ENCODE data around the gene ATG9A.

ATG9A gene

DNA sequence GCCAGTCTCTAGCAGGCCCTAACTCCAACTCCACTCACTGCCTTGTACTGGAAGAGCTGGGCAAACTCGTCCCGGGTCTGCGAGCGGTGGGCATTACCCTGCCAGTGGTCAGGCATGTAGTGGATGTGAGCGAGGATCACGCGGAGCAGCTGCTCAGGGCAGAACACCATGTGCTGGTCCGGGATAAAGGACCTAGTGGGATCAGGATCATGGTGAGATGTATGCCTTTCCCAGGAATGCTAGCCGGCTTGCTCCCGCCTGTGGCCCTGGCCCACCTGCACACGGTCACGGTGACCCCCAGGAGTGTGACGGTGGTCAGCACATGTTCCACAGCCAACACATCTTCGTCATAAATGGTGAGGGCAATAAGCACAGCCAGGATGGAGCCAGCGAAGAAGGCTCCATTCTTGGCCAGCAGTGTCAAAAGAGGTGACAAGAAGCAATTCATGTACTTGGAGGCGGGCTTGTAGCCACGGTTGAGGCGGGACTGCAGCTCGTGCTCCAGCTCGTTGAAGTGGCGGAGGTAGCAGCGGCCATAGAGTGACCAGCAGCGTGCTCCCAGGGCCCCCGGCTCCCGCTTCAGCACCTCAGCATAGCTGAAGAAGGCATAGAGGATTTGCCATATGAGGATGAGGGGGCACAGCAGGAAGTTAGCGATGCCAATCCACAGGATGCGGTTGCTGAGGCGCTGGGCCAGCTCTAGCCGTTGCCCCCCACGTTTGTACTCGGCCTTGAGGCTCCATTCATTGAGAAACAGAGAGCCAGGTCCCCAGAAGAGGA lies 5.4 kb downstream of the ATG9A start:
- no peak for DNase-seq (ENCODE audit: low read depth in 2 of 3, low spot score in 1 of 3)

- no peak for DNase-seq (ENCODE audit: low read depth in 2 of 3, low spot score in 1 of 3)
These were observed 7.4 kb downstream of the ATG9A start for GRCh38 chr2:219221957-219222518.

GRCh38 chr2:219220652-219221402 lies 8.6 kb downstream of the ATG9A start:
- DNase-seq (ENCODE audit: low read depth in 2 of 3, low spot score in 1 of 3): no peak

GRCh38 chr2:219219784-219220532 lies 9.5 kb downstream of the ATG9A start:
- DNase-seq (ENCODE audit: low read depth in 2 of 3, low spot score in 1 of 3): no peak

GRCh38 chr2:219218732-219219701 lies 10.4 kb downstream of the ATG9A start, which contains the start of gene ABCB6:
Gene ABCB6 (minus strand): TSS chr2:219218958. CDS start chr2:219218673, 285 bp downstream.
- peak; percentile 85 to 88 (median 85) for DNase-seq (ENCODE audit: low read depth in 2 of 3, low spot score in 1 of 3)

GRCh38 chr2:219218217-219218731 lies 11.2 kb downstream of the ATG9A start:
- peak in 1 of 3 donors; percentile 24 for DNase-seq (ENCODE audit: low read depth in 2 of 3, low spot score in 1 of 3)

GRCh38 chr2:219216535-219216915 lies 12.9 kb downstream of the ATG9A start:
- DNase-seq (ENCODE audit: low read depth in 2 of 3, low spot score in 1 of 3): no peak

DNA sequence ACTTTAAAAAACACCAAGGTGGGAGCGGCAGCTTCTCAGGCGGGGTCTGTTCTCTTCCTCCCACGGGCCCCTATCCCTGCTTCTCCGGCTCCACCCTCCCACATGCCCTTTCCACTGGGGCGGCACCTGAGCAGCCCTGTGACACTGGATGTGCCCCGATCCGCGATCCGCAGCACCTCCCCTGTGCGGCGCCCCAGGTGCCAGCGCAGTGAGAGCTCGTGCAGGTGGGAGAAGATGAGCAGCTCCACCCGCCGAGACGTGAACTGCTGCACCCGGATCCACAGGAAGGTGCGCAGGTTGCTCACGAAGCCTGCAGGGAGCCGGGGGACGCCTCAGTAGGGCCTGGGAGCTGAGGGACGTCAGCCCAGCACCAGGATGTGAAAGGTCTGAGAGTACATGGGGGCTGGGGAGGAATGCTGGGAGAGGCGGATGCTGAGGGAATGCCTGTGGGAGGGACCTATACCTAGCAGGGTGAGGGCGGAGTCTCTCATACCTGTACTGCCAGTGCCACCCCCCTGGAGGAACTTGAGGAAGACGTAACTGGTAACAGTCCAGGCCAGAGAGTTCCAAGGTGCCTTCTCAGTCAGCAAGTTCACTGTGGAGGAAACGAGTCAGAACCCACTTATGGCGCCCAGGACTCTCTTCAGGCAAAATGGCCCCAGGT lies 13.4 kb downstream of the ATG9A start:
- DNase-seq (ENCODE audit: low read depth in 2 of 3, low spot score in 1 of 3): no peak

- no peak for DNase-seq (ENCODE audit: low read depth in 2 of 3, low spot score in 1 of 3)
These were observed 14.7 kb downstream of the ATG9A start for GRCh38 chr2:219214786-219215185.

- DNase-seq (ENCODE audit: low read depth in 2 of 3, low spot score in 1 of 3): no peak
These were observed 15.3 kb downstream of the ATG9A start for GRCh38 chr2:219214141-219214540.

GRCh38 chr2:219213486-219214071 lies 15.9 kb downstream of the ATG9A start:
- DNase-seq (ENCODE audit: low read depth in 2 of 3, low spot score in 1 of 3): no peak

- DNase-seq (ENCODE audit: low read depth in 2 of 3, low spot score in 1 of 3): no peak
These were observed 16.4 kb downstream of the ATG9A start for GRCh38 chr2:219213026-219213415.

- no peak for DNase-seq (ENCODE audit: low read depth in 2 of 3, low spot score in 1 of 3)
These were observed 18.5 kb downstream of the ATG9A start for GRCh38 chr2:219210886-219211362.

GRCh38 chr2:219210196-219210885 lies 19.1 kb downstream of the ATG9A start:
- DNase-seq (ENCODE audit: low read depth in 2 of 3, low spot score in 1 of 3): no peak

DNA sequence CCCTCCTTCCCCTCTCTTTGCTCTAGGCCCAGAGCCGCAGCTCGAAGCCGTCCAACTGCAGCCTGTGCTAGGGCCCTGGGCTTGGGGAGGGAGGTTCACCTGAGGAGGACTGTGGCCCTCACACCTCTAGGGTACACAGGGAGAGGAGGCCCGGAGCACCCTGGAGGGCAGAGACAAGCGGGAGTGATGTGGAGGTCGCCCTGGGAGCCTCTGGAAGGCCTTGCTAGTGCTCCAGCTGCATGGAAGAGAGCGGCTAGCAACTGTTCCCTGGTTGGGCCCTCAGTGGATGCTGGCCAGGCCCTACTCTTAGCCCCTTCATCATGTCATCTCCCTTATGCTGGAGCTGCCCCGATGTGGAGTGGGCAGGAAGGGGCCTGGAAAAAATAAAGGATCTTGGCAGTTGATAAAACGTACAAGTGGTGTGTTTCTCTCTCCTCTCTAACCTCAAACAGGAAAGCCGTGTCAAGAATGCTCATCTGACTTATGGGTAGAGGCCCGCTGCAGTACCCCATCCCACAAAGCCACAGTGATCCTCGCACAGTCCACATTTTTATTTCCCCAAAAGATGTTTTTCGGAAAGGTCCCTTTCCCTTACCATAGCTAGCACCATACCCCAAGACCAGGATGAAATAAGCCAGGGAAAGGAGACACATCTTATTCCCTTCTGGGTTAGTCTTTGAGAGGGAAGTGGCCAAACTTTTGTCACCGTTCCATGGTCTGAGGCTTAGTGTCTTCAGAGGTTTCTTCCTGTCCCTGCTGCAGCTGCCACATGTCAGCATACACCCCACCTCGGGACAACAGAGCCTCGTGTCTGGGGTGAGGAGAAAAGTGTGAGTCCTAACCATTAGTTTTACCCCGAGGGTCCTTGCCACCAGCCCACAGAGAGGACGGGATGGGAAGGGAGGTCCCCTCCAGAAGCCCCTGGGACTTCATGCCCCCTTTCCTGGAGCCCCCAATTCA lies 19.9 kb downstream of the ATG9A start:
- no peak for DNase-seq (ENCODE audit: low read depth in 2 of 3, low spot score in 1 of 3)

- DNase-seq (ENCODE audit: low read depth in 2 of 3, low spot score in 1 of 3): no peak
These were observed 21.3 kb downstream of the ATG9A start for GRCh38 chr2:219207884-219208740.
